Medulla oblongata (tissue), 1 donor: ENCODE results near the gene EIF4E1B.

Experiments
- DNase-seq: peaks from one replicate; pipeline ENCODE4 v3.0.0-alpha.2; 2015; ENCODE audit errors: extremely low spot score

Gene EIF4E1B

DNA sequence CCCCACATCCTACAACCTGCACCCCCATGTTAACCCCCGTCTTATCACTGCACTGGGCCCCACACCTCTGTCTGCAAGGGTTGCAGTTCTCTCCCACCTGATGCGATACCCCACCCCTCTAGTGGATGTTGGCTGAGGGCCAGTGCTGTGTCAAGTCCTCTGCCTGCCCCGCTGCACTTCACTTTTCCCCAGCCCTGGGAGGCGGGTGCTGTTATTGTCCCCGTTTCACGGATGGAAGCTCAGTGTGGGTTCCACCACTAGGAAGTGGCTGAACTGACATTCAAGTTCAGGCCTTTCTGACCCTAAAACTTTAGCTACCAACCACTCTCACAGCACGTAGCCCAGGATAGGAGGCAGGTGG lies 3.6 kb upstream of the EIF4E1B start:
- DNase-seq: no peak

DNA sequence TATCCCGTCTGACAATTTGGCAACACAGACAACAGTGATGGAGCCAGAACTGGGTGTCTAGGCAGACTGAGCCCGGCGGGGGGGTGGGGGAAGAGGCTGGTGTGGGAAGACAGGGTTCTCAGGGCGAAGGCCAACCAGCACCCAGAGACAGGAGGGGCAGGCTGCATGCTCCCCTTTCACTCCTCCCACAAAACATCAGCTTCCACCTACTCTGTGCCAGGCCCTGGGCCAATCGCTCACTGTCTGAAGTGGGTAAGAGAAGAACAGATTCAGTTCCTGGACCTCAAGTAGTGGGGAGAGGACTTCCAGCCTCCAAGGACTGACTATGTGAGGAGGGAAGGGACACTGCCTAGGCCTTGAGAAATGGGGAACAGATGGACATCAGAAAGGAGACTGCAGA lies 2.9 kb upstream of the EIF4E1B start:
- no peak for DNase-seq

DNA sequence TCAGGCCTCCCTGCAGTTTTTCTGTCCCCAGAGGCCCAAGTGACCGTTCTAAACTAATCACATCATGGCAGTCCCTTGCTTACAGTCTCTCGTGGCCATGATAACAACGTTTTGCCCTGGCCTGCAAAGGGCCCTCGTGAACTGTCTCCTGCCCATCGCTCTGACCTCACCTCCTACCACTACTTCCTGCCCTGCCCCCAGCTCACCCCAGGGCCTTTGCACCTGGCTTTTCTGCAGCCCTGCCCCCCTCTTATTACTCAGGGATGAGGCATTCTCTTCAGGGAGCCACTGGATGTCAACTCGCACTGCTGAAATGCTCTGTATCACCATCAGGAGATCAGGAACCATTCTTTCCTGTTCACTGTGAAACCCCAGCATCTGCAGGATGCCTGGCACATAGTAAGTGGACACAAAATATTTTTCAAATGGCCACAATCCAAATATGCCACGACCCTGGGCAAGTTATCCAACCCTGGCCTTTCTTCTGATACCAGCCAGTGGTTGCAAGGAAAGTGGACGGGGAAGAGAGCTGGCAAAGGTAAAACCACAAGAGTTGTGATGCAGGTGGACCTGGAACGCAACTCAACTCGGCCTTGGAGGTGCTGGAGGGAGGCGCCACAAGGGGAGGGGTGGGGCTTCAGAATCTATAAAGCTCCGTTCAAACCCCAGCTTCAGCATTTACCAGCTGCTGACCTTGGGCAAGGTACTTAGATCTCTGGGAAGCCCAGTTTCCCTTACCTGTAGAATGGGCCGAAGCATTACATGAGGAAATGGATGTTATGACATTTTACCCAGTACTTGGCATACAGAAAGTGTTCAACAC lies 1.9 kb upstream of the EIF4E1B start:
- DNase-seq: no peak

GRCh38 chr5:176629317-176629852 lies 1.1 kb upstream of the EIF4E1B start:
- DNase-seq: no peak

DNA sequence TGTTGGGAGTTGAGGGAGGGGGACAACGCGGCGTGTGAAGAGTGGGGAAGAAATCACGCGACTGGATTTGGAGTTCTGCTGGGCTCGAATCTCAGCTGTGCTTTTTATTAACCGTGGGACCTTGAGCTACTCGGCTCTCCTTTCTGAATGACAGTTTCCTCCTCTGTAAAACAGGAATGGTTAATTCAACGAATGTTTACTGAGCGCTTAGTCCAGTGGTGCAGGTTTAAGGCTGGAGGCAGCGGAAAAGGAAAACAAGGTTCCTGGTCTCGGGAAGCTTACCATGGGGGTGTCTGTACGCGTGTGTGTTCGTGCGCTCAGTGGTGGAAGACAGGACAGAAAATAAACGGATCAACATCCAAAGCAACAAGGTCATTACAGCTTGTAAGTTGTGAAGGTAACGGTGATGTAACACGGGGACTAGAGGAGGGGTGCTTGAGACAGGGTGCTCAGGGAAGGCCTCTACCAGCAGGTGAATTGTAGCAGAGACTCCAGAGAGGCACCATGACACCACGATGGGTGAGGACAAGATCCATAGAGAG lies 277 bp downstream of the EIF4E1B start:
- DNase-seq: no peak

DNA sequence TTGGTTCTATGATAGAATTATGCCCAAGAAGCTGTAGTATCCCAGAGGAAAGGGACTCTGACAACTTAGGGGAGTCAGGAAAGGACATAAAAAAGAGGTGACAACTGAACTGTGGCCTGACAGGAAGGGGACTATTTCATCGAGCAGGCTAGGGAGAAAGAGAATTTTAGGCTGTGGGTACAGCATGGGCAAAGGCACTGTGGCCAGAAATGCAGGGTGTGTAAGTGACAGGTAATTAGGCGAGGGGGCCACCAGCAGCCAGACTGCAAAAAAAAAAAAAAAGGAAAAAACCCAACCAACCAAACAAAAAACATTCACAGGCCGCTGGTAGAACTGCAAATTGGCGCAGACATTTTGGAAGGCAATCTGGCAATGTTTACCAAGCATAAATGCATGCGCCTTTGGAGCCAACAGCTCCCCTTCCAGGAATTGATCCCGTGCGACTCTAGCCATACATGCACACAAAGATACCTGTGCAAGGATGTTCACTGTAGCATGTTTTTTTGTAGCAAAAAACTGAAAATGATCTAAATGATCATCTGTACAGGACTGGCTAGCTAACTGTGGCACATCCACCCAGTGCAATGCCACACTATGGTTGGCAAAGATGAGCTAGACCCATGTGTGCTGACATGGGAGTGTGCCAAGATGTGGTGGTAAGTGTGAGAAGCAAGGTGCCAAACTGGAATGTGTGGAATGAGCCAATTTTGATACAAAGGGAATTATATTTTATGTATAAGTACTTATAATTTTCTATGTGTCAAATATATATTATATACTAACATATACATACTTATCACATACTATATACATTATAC lies 1.1 kb downstream of the EIF4E1B start:
- DNase-seq: no peak

DNA sequence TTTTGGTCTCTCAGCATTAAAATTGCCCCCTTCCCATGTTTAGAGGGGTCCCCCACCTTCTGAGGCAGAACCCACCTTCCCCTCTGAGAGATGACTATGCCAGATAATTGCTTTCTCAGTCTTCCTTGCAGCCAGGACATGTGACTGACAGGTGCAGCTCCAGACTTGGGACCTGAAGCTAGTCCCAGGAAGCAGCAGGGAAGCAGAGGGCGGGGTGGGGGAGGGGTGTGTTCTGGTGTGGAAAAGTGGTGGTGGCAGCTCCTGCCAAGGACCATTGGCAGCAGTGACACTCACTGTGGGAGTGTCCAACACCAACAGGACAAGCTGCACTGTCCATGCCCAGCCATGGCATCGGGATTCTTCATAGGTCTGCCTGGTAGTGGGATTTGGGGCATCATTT lies 2.3 kb downstream of the EIF4E1B start:
- no peak for DNase-seq

- no peak for DNase-seq
Observed at GRCh38 chr5:176633598-176633997, 3.1 kb downstream of the EIF4E1B start.

GRCh38 chr5:176636426-176636825 lies 6.0 kb downstream of the EIF4E1B start:
- DNase-seq: no peak

- no peak for DNase-seq
Observed at GRCh38 chr5:176637556-176637955, 7.1 kb downstream of the EIF4E1B start.

DNA sequence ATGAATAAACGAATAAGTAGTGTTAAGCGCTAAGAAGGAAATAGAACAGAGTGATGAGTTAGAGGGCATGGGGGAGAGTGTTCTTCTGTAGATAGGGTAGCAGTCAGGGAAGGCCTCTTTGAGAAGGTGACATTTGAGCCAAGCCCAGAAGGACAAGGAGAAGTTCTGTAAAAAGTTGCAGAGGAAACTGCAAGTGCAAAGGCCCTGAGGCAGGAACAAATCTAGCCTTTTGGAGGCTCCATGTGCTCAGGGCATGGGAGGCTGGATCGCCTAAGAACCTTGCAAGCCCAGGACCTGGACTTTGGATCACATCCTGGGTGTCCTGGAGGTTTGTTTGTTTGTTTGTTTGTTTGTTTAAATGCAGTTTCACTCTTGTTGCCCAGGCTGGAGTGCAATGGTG lies 8.0 kb downstream of the EIF4E1B start:
- no peak for DNase-seq

GRCh38 chr5:176639208-176639607 lies 8.7 kb downstream of the EIF4E1B start:
- no peak for DNase-seq

DNA sequence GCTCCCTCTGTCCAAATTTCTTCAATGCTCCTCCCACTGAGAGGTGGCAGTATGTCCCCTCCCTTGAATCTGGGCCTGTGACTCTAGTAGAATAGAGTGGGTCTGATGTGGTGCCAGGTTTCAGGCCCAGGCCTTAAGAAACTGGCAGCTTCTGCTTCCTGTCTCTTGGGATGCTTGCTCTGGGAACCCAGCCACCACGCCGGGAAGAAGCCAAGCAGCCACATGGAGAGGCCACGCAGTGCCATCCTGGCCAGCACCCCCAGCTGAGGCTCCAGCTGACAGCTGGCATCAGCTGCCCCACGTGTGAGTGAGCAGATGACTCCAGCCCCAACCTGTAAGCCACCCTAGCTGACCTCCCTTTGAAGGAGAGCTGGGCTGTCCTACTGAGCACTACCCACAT lies 9.5 kb downstream of the EIF4E1B start:
- DNase-seq: peak; percentile 85

- no peak for DNase-seq
Observed at GRCh38 chr5:176640616-176641015, 10.1 kb downstream of the EIF4E1B start.

- DNase-seq: no peak
Observed at GRCh38 chr5:176642675-176643490, 12.4 kb downstream of the EIF4E1B start.

DNA sequence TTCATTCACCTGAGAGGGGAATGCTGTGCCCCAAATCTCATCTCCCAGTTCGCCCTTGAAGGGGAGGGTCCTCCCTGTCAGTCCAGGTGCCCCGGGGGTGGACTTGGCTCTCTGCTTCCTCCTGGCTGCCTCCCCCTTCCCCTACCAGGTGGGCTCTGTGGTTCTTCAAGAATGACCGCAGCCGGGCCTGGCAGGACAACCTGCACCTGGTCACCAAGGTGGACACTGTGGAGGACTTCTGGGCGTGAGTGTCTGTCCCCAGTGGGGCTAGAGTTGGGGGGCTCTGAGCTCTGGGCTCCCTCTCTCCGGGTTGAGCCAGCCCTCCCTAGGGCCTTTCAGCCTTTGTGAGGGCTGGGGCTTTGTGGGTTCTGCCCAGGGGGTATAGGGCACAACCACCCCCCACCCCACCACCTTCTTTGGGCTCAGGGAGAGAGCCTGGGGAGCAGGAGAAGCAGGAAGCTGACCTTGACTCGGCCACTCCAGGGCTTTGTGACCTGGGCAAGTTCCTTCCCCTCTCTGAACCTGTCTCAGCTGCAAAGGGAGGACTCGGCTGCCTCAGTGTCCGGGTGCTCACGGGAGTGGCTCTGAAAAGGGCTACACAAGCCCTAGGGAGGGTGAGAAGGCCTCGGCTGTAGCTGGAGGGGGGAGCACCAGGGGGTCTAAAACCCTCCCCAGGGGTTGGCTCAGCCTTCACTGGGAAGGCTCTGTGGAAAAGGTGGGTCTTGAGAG lies 13.2 kb downstream of the EIF4E1B start:
- no peak for DNase-seq

- DNase-seq: no peak
Observed at GRCh38 chr5:176644294-176644693, 13.8 kb downstream of the EIF4E1B start.

DNA sequence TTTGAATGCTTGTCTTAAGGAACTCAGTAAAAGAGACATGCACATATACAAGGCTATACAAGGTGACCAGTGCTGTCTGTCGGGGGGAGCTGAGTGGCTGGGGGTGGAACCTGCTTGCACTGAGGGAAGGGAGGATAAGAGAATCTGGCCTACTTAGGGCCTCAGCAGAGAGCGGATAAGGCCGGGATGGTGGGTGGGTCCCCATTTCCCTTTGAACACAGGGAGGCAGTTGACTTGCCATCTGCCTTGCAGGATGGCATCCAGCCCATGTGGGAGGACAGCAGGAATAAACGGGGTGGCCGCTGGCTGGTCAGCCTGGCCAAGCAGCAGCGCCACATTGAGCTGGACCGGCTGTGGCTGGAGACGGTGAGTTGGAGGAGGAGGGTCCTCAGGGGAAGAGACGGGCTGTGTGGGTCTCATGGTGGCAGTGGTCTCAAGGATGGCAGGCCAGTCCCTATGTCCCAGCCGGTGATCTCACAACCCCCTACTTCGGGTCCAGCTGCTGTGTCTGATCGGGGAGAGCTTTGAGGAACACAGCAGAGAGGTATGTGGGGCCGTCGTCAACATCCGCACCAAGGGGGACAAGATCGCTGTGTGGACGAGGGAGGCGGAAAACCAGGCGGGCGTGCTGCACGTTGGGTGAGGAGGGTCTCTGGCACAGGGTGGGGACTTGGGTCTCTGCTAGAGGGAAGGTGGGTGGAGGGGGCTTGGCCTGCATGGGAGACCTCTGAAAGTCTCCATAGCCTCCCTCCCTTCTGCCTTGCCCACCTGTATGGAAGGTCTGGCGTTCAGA lies 14.6 kb downstream of the EIF4E1B start:
- DNase-seq: no peak

- DNase-seq: no peak
Observed at GRCh38 chr5:176646049-176646706, 15.7 kb downstream of the EIF4E1B start.

DNA sequence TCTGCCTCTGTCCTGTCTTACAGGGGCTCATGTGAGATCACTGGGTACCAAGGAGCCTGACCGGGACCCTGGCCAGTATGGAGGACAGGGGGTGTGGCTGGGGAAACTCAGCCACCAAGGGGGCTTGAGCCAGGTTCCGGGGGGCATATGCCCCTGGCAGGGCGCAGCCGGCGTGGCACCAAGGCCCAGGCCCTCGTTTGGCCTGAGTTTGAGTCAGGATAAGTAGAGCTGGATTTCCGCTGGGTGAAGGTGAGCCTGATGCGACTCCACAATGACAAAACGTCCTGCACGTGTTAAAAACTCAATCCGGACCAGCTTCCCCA lies 16.2 kb downstream of the EIF4E1B start:
- no peak for DNase-seq
